CD4-positive, alpha-beta T cell treated with Interleukin-21 for 1 hour (primary cell): ENCODE measurements around the gene ZFYVE1.
"Not testable (repeated sequence)": the region's sequence is repeated elsewhere in the genome, so short reads cannot be mapped to it uniquely, and the experiment has no call there.

ENCODE experiments used
- DNase-seq: peaks from one replicate; pipeline ENCODE4 v3.0.0-alpha.2; 2020

Gene ZFYVE1

DNA sequence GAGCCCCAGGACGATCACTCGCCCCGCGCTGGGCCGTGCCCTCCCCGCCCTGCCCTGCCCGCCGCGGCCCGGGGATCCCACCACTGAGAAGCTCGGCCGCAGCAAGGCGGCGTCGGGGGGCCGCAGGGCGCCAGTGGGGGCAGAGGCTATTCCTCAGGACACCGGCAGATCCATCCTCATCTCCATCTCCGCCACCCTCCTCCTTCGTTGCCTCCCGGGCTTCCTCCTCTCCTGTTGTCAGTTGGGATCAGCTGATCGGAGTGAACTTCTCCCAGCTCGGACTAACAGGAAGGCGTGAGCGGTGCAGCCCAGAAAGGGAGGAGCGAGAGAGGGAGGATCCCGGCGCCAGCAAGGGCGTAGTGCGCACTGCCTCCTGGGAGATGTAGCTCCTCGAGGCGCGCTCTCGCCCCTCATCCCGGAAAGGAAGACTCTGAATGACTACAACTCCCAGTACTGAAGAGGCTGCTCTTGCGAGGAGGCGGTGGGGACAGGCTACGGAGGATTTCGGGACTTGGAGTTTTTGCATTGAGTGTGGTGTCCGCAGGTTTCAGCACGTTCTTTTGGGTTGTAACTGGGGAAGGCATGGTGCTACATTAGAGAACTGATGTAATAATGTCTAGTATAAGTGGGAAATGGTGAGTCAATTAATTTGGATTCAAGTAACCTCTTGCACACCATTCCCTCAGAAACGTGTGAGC lies at the start of gene ZFYVE1:
Gene ZFYVE1 (minus strand): TSS at position 262 of the 698 bp plus-strand sequence. CDS start 2,598 bp downstream, outside the sequence.
- DNase-seq = peak; percentile 93

- no peak for DNase-seq
Measured at GRCh38 chr14:73069585-73069984, 42.7 kb upstream of the ZFYVE1 start.

DNA sequence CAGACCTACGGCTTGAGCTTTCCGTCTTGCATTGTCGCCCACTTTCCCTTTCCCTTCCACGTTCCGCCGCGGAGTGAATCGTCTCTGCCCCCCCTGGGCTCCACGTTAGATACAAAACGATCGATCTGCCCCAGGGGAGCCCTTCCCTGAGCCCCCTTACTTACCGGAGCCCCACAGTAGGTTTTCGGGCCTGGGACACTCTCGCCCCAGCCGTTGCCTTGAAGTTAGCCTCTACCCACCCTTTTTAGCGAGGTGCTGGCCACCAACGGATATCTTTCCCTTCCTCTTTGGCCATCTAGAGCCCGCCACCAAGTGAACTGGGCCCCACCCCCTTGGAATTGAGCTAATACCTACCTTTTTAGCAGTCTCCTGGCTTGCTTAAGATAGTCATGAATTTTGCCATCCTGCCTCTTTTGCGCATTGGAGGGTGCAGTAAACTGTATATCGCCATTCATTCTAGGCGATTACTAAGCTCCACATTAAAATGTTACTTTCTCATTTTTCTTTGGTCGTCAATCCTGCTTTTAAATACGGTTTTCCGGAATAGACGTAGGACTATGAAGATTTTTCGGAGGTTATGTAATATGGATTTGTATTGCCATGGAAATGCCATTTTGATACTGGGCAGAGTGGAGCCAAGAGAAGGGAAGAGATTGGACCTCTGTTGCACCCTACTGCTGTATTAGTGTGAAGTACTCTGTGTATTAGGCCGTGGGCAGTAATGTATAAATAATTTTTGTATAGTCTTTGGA lies 32.2 kb upstream of the ZFYVE1 start:
- no peak for DNase-seq

DNA sequence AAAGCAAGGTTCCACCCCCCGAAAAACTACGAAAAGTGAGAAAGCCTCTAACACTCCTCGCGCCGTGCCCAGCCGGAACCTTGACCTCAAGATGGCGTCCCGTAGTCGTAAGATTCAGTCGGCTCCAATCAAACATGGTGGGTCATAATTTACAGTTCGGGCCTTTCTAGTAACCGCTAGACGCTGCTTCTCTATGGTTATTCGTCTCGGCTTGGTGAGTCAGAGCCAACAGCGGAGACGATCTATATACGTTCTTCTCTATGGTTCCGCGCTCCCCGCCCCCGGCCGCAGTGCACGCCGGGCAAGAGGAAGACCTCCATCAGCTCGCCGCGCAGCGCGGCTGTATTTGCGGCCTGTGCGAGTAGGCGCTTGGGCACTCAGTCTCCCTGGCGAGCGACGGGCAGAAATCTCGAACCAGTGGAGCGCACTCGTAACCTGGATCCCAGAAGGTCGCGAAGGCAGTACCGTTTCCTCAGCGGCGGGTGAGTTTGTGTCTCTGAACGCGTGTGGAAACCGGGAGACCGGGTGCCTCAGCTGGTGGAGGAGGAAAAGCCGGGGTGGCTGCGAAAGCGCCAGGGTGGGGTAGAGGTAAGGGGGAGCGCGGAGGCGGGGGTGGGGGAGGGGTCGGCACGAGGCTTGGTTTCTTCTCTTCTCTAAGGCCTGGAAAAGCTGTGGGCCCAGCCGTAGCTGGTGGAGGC lies 31.5 kb upstream of the ZFYVE1 start, which contains the start of gene RBM25:
Gene RBM25 (plus strand): TSS at position 311 of the 698 bp plus-strand sequence. CDS start 13,108 bp downstream, outside the sequence.
- DNase-seq = peak; percentile 98

DNA sequence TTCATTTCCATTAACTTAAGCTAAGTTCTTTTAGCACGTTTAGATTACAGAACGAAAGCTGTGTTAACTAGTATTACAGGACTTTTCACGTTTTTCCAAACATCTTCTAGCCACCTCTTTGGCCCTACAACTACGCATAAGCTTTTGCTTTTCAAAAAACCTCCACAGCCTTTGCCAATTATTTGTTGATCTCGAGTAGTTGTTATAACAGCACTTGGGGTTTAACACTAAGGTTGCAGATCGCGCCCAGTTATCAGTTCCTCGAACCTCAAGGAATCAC lies 31.0 kb upstream of the ZFYVE1 start:
- no peak for DNase-seq

GRCh38 chr14:73055251-73055650 lies 28.3 kb upstream of the ZFYVE1 start:
- no peak for DNase-seq

DNA sequence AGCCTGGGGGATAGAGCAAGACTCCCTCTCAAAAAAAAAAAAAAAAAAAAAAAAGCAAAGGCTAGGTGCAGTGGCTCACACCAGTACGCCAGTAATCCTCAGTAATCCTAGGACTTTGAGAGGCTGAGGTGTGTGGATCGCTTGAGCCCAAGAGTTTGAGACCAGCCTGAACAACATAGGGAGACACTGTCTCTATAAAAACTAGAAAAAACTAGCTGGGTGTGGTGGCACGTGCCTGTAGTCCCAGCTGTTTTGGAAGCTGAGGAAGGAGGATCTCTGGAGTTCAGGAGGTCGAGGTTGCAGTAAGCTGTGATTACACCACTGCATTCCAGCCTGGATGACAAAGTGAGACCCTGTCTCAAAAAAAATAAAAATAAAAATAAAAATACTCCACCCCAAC lies 22.5 kb upstream of the ZFYVE1 start:
- no peak for DNase-seq

DNA sequence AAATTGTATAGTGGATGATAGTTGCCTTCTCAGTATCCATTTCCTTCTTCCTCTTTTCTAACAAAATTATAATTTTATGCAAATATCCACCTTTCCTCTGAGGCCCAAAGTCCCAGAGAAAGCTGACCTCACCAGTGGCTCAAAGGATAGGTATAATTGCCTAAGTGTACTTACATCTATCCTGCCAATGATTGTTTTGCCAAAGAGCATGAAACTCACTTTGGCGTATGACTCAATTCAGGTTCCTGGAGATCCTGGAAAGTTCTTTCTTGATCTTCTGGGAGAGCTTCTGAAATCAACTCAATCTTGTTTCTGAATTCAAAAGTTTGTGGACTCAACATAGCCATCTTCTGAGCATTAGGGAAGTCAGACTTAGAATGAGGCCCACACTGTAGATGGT lies 20.9 kb upstream of the ZFYVE1 start:
- DNase-seq = no peak

DNA sequence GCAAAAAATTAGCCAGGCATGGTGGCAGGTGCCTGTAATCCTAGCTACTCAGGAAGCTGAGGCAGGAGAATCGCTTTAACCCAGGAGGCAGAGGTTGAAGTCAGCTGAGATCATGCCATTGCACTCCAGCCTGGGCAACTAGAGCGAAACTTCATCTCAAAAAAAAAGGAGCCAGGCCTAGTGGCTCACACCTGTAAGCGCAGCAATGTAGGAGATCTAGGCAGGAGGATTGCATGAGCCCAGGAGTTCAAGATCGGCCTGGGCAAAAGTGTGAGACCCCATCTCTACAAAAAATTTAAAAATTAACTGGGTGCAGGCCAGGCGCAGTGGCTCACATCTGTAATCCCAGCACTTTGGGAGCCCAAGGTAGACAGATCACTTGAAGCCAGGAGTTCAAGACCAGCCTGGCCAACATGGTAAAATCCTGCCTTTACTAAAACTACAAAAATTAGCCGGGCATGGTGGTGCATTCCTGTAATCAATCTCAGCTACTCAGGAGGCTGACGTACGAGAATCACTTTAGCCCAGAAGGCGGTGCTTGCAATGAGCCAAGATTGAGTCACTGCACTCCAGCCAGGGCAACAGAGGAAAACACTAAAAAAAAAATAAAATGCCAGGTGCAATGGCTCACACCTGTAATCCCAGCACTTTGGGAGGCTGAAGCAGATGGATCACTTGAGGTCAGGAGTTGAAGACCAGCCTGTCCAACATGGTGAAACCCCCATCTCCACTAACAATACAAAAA lies 10.0 kb upstream of the ZFYVE1 start:
- DNase-seq = not testable (repeated sequence)

GRCh38 chr14:73027984-73028383 lies 1.1 kb upstream of the ZFYVE1 start:
- DNase-seq = no peak

DNA sequence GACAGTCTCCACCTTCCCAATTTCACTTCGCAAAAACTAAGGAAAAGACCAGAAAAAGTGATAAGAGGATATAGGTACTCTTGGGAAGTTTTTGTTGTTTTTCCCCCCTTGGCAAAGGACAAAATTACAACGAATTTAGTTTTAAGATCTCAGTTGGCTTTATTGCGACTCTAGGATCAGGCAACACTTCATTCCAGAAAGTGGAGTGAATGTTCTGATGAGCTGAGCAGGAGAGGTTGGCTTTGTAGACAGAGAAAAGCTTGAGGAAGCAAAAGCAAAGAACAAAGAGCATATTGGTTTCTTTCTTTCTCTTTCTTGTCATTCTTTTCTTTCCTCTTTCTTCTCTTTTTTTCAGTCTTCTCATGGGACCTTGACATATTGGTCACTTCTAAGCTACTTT lies 640 bp upstream of the ZFYVE1 start:
- no peak for DNase-seq

DNA sequence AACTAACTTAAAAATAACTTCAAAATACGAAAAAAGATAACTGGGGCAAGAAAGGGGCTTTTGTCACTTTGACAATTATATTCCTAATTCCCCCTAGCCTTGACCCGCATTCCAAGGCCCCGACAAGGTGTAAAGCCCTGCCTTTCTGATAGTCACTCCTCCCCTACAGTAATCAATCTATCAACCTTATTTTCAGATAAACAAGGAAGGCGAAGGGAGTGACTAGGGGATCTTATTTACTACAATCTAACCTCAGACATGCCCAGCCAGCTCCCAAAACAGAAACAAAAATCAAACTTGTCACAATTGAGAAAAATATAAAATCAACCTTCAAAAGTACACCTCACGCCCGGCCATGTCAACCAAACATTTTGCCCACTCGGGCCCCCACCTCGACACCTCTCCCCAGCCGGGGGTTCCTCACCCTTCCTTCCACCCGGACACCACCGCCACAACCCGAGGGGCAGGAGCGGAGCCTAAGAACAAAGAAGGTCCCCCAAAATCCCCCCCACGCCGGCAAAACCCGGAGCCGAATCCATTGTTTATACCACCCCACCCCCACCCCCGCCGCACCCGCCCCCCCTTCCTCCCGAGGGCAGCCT lies 562 bp downstream of the ZFYVE1 start:
- no peak for DNase-seq

GRCh38 chr14:73025544-73025943 lies 1.4 kb downstream of the ZFYVE1 start:
- DNase-seq = no peak

- no peak for DNase-seq
Measured at GRCh38 chr14:73022051-73022450, 4.9 kb downstream of the ZFYVE1 start.

DNA sequence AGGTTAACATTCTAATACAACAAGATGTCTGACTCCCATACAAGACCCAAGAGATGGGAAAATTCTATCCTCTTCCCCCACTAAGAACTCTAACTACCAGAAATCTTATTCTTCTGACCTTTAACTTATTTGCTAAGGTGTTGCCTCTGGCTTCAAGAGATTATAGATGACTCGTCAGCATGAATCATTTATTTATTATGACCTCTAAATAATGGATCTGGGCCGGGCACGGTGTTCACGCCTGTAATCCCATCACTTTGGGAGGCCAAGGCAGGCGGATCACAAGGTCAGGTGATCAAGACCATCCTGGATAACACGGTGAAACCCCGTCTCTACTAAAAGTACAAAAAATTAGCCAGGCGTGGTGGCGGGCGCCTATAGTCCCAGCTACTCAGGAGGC lies 10.9 kb downstream of the ZFYVE1 start:
- DNase-seq = not testable (repeated sequence)

DNA sequence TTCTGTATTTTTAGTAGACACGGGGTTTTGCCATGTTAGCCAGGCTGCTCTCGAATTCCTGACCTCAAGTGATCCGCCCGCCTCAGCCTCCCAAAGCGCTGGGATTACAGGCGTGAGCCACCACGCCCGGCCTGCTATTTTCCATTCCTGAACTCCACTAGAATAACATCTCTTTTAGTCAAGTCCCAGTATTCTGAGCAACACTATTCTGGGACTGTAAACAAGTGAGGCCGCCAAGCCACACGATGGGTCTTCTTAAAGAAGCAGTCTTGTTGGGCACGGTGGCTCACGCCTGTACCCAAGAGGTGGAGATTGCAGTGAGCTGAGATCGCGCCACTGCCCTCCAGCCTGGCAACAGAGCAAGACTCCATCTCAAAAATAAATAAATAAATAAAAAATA lies 11.4 kb downstream of the ZFYVE1 start:
- not testable (repeated sequence) for DNase-seq

DNA sequence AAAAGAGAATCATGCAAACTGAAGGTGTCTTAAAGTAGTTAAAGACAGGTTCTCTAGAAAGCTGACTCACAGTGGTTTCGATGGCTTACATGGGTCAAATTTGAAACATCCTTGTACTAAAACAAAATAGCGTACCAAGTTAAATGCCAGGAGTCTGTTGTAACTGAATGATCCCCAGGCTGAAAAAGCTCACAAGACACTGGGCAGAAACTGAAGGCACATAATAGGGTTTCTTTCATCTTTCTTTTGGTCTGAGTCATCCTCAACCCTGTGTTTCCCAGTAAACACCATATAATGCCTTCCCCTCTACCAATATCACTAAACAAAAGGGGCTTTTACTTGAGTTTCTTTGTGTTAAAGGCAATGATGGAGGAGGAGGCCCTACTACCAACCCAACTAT lies 12.8 kb downstream of the ZFYVE1 start:
- no peak for DNase-seq

- DNase-seq = not testable (repeated sequence)
Measured at GRCh38 chr14:73011189-73011588, 15.7 kb downstream of the ZFYVE1 start.

GRCh38 chr14:73008501-73008900 lies 18.4 kb downstream of the ZFYVE1 start:
- DNase-seq = no peak

DNA sequence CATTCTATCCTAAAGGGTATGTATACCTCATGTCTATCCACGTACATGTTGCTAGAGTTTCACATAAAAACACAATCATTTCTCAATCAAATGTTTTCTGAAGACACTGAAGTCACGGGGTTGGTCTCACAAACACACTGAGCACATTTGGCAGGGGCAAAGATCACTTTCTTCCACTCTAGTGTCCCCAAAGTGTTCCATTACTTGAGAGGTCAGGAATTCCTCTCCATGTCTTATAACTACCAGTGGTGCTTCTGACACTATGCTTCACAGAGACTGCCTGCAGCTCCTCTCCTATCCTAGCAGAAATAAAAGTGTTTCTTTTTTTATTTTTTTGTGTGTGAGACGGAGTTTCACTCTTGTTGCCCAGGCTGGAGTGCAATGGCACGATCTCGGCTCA lies 19.1 kb downstream of the ZFYVE1 start:
- DNase-seq = no peak

DNA sequence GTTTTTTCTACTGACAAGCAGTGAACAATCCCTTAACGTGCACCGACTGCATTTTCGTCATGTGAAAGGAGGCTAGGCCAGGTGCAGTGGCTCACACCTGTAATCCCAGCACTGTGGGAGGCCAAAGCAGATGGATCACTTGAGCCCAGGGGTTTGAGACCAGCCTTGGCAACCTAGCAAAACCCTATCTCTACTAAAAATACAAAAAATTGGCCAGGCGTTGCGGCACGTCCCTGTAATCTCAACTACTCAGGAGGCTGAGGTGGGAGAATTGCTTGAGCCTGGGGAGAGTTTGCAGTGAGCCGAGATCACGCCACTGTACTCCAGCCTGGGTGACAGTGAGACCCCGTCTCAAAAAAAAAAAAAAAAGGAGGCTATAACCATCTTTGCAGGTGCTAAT lies 22.3 kb downstream of the ZFYVE1 start:
- DNase-seq = not testable (repeated sequence)

DNA sequence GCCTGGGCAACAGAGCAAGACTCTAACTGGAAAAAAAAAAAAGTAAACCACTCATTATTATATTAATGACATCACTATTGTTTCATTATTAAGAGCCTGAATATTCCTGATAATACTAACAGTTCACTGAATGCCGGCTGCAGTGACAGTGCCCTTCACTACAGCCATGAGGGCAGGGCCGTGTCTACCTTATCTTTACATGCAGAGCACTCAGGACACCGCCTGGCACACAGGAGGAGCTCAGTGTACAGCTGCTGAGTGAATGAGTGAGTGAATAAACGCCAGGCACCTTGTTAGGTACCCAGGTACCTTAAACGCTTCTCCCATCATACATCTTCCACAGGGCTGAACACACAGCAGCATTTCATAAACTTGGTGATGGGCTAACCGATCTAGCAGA lies 23.2 kb downstream of the ZFYVE1 start:
- DNase-seq = no peak

DNA sequence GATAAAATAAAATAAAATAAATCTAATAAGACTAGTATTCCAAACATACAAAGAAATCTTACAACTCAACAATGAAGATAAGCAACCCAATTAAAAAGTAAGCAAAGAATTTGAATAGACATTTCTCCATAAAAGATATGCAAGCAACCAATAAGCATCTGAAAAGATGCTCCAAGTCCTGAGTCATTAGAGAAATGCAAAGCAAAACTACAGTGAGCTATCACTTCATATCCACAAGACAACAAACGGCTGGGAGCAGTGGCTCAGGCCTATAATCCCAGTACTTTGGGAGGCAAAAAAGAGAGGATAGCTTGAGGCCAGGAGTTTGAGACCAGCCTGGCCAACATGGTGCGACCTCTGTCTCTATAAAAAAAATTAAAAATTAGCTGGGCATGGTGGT lies 26.8 kb downstream of the ZFYVE1 start:
- DNase-seq = no peak
